B cell (primary cell): ENCODE measurements around the gene NLGN1. TPM values are rescaled to one million over a fixed set of nuclear protein-coding genes. Genes with fewer than 3 reads are reported as not detected.

Experiments
- ATAC-seq: fragments of 200-7000 bp; cut with Tn5 transposase; one replicate; pipeline ENCODE4 v1.10.0; 2021; ENCODE audit warnings: low read depth, mild to moderate bottlenecking, moderate number of reproducible peaks, moderate library complexity
- CTCF ChIA-PET: fragments of 350-600 bp; sonication (Branson Sonifier 250); formaldehyde crosslinking; loops from one replicate; lab custom pipeline; 2021; ENCODE audit warnings: antibody characterized with exemption, inconsistent platforms; lab: Charles Lee
- POLR2A ChIA-PET: fragments of 350-600 bp; sonication (Branson Sonifier 250); formaldehyde crosslinking; loops from one replicate; lab custom pipeline; 2021; ENCODE audit warnings: antibody characterized with exemption; lab: Charles Lee
- DNase-seq: peaks from one replicate; pipeline ENCODE4 v3.0.0; 2013
- H2AFZ ChIP-seq: 2 replicates; pipeline ENCODE4 v1.6.1; 2012; ENCODE audit warnings: mild to moderate bottlenecking, low read depth, low read length; ENCODE audit not compliant: insufficient read depth, poor library complexity, severe bottlenecking
- H3K27ac ChIP-seq, 2 donors: 1 replicate in 1 of 2; 2 replicates in 1 of 2; pipeline ENCODE4 v1.5.1; 2012 to 2013; ENCODE audit warnings: low read length in 2 of 2, mild to moderate bottlenecking in 2 of 2, moderate library complexity in 1 of 2
- H3K27me3 ChIP-seq, 4 experiments: fragments of 200-600 bp in 1 of 4; sonication (generic) in 1 of 4; replicated peaks in 1 of 4; 1 replicate in 2 of 4; 2 replicates in 2 of 4; pipeline versions ENCODE4 v1.6.1 to v1.7.0; 2013 to 2016; ENCODE audit warnings: low read length in 3 of 4, mild to moderate bottlenecking in 2 of 4, mixed read lengths in 1 of 4, moderate library complexity in 1 of 4; ENCODE audit not compliant: insufficient read depth in 4 of 4, control insufficient read depth in 3 of 4; ENCODE audit errors: control extremely low read depth in 1 of 4
- H3K36me3 ChIP-seq, 2 experiments: replicated peaks in 1 of 2; 1 replicate in 1 of 2; 2 replicates in 1 of 2; pipeline versions ENCODE4 v1.6.1 to v1.7.1; 2013; ENCODE audit warnings: low read length in 1 of 2; ENCODE audit not compliant: insufficient read depth in 2 of 2, control insufficient read depth in 1 of 2; ENCODE audit errors: control extremely low read depth in 1 of 2, extremely low read depth in 1 of 2
- H3K4me1 ChIP-seq, 2 donors: fragments of 200-600 bp in 1 of 2; sonication (generic) in 1 of 2; 1 replicate in 1 of 2; 2 replicates in 1 of 2; pipeline versions ENCODE4 v1.5.1 to v1.6.1; 2013 to 2017; ENCODE audit warnings: low read length in 2 of 2; ENCODE audit not compliant: control insufficient read depth in 2 of 2, insufficient read depth in 2 of 2
- H3K4me2 ChIP-seq: replicated peaks from 2 replicates; pipeline ENCODE3; 2012; ENCODE audit warnings: mild to moderate bottlenecking, low read depth, low read length; ENCODE audit not compliant: poor library complexity, severe bottlenecking
- H3K4me3 ChIP-seq, 5 experiments: fragments of 200-600 bp in 1 of 5; sonication (generic) in 1 of 5; 1 replicate in 3 of 5; 2 replicates in 2 of 5; pipeline versions ENCODE4 v1.5.1 to v1.7.0; 2011 to 2016; ENCODE audit warnings: low read length in 4 of 5, mild to moderate bottlenecking in 4 of 5, low read depth in 2 of 5, control low read depth in 1 of 5, moderate library complexity in 1 of 5; ENCODE audit not compliant: insufficient read depth in 1 of 5; ENCODE audit errors: control extremely low read depth in 1 of 5, extremely low read depth in 1 of 5
- H3K79me2 ChIP-seq: fragments of 200-600 bp; sonication (generic); one replicate; pipeline ENCODE4 v1.6.0; 2016; ENCODE audit warnings: low read length; ENCODE audit not compliant: control insufficient read depth, insufficient read depth
- H3K9ac ChIP-seq: fragments of 200-600 bp; sonication (generic); 2 replicates; pipeline ENCODE4 v1.6.1; 2017; ENCODE audit warnings: mild to moderate bottlenecking, low read length, moderate library complexity
- H3K9me3 ChIP-seq, 3 donors: one replicate each; pipeline versions ENCODE4 v1.6.1 to v1.7.1; 2013; ENCODE audit warnings: low read length in 2 of 3; ENCODE audit not compliant: control insufficient read depth in 2 of 3, insufficient read depth in 1 of 3; ENCODE audit errors: control extremely low read depth in 1 of 3
- H4K20me1 ChIP-seq: 2 replicates; pipeline ENCODE4 v1.6.0; 2012; ENCODE audit warnings: mild to moderate bottlenecking, low read length; ENCODE audit not compliant: insufficient read depth, control insufficient read depth, poor library complexity, severe bottlenecking
- H3K27ac Mint-ChIP-seq: one replicate; pipeline ENCODE4 v1.8.0; 2021; ENCODE audit warnings: mixed read lengths
- H3K27me3 Mint-ChIP-seq: one replicate; pipeline ENCODE4 v1.8.0; 2021; ENCODE audit warnings: mixed read lengths
- H3K4me1 Mint-ChIP-seq: one replicate; pipeline ENCODE4 v1.8.0; 2021; ENCODE audit warnings: mixed read lengths
- H3K4me3 Mint-ChIP-seq: one replicate; pipeline ENCODE4 v1.8.0; 2021; ENCODE audit warnings: mixed read lengths
- H3K9me3 Mint-ChIP-seq: one replicate; pipeline ENCODE4 v1.8.0; 2022; ENCODE audit warnings: mixed read lengths; ENCODE audit not compliant: insufficient read depth
- EZH2 ChIP-seq: IDR thresholded peaks from 2 replicates; pipeline ENCODE4 v1.6.1; 2012; ENCODE audit warnings: borderline replicate concordance, low read depth, mild to moderate bottlenecking, moderate library complexity, low read length; ENCODE audit not compliant: insufficient read depth, poor library complexity, severe bottlenecking
- WGBS: methylation state at CpG from one replicate; pipeline ENCODE4 v1.1.5; 2013; ENCODE audit warnings: missing lambda C conversion rate; ENCODE audit not compliant: insufficient coverage; 5-methylcytosine and 5-hydroxymethylcytosine counted together
- intact Hi-C: fragments of 100-400 bp; cut with micrococcal nuclease; formaldehyde crosslinking; loops from one replicate; pipeline ENCODE4 v1.10.0; 2022
- polyA plus RNA-seq: library from polyadenylated mRNA; depleted of rRNA; stranded (reverse); fragments of >200 nt; gene quantifications from 2 replicates; pipeline ENCODE4 v1.2.3, GENCODE V29; 2012
- total RNA-seq, 2 donors: library from RNA; stranded (reverse); fragments of 120-200 nt in 1 of 2; gene quantifications; 1 replicate in 1 of 2; 2 replicates in 1 of 2; pipeline versions ENCODE4 v1.2.3 to v1.2.4, GENCODE V29; 2013 to 2022
- TF ChIP-seq, protein P1 (sequence below): fragments of 200-600 bp; IDR thresholded peaks from one replicate; pipeline ENCODE4 v1.8.0; 2022; ENCODE audit warnings: antibody characterized with exemption, mild to moderate bottlenecking

Gene NLGN1
- total and polyA plus RNA-seq, 2 donors (not counting 1 experiment from before 2014, with no cell fraction given), result not detected

DNA sequence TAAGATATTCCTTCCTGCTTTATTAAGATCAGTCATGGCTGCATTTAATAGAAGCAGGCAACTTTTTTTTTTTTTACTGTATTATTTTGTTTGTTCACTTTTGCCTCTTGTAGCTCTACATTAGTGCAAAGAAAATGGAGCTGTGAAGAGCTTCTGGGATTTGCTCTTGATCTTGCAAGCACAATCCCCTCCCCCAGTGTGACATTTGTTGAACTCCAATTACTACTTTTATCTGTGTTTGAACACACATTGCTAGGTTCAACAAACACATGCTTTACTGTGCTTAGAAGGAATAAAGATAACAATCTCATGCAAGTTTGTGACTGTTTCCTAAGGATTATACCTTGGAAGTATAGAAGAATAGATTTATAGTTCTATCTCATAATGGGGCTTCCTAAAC, 648.8 kb downstream of the NLGN1 start:
- Histone ChIP-seq H3K9ac (no peak overlapping the region), H3K27me3 (no peaks in the 10 kb centered on the region)
- POLR2A ChIA-PET, result no interaction called here

DNA sequence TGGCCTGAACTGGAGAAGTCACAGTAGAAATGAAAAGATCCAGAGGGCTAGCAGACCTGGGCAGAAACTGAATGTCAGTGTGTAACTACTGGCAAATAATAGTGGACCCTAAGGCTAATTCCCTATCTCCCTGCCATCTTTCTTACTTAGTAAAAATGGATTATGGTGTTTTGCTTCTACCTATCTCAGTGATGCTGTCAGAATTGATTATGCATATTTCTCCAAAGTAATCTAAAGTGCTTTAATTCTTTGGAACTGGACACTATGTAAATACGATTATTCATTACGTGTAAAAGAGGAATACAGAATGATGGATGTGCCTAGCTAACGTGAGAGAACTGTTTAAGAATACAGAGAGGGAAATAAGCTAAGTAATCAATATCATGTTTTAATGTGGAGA, 651.9 kb downstream of the NLGN1 start:
- peaks cover 7% of the 10 kb centered on the region for H3K9me3 Mint-ChIP-seq
- intact Hi-C loops, result no loop called here
- Histone ChIP-seq H3K27me3 (no peaks in the 10 kb centered on the region), H2AFZ (no peak overlapping the region), H3K4me1 (no peaks in the 10 kb centered on the region), H3K79me2 (no peaks in the 10 kb centered on the region), H3K27ac (no peak overlapping the region), H3K9me3 (peaks cover 0 to 2% (median 0%) of the 10 kb centered on the region in 3 donors), H3K9ac (no peak overlapping the region), H3K36me3 (no peaks in the 10 kb centered on the region), H3K4me3 (no peak overlapping the region), H4K20me1 (no peaks in the 10 kb centered on the region), H3K4me2 (no peak overlapping the region)
- CTCF ChIA-PET, result no interaction called here
- ATAC-seq, result no peak
- no peak overlapping the region for H3K4me3 Mint-ChIP-seq
- H3K27ac Mint-ChIP-seq, result no peak overlapping the region
- H3K4me1 Mint-ChIP-seq, result no peaks in the 10 kb centered on the region
- POLR2A ChIA-PET, result no interaction called here
- no peak for DNase-seq
- 86% methylated on average over 1 of the region's 3 CpGs for WGBS
- TF ChIP-seq, protein P1, sequence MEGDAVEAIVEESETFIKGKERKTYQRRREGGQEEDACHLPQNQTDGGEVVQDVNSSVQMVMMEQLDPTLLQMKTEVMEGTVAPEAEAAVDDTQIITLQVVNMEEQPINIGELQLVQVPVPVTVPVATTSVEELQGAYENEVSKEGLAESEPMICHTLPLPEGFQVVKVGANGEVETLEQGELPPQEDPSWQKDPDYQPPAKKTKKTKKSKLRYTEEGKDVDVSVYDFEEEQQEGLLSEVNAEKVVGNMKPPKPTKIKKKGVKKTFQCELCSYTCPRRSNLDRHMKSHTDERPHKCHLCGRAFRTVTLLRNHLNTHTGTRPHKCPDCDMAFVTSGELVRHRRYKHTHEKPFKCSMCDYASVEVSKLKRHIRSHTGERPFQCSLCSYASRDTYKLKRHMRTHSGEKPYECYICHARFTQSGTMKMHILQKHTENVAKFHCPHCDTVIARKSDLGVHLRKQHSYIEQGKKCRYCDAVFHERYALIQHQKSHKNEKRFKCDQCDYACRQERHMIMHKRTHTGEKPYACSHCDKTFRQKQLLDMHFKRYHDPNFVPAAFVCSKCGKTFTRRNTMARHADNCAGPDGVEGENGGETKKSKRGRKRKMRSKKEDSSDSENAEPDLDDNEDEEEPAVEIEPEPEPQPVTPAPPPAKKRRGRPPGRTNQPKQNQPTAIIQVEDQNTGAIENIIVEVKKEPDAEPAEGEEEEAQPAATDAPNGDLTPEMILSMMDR, result no peak
- TF ChIP-seq EZH2, result no peak
- no peaks in the 10 kb centered on the region for H3K27me3 Mint-ChIP-seq

More for the DNA sequence above, 648.8 kb downstream of the NLGN1 start:
- DNase-seq (no peak), ATAC-seq (no peak)
- H3K36me3 ChIP-seq, result no peaks in the 10 kb centered on the region
- H3K79me2 ChIP-seq, result no peaks in the 10 kb centered on the region
- H3K27ac Mint-ChIP-seq, result no peak overlapping the region
- H3K27me3 Mint-ChIP-seq, result no peaks in the 10 kb centered on the region
- H3K4me1 ChIP-seq, result no peaks in the 10 kb centered on the region
- TF ChIP-seq, protein P1, result no peak
- intact Hi-C loops, result no loop called here
- no peak overlapping the region for H3K27ac ChIP-seq
- no peak overlapping the region for H3K4me3 Mint-ChIP-seq
- H3K4me1 Mint-ChIP-seq, result no peaks in the 10 kb centered on the region
- peaks cover 0 to 7% (median under 1%) of the 10 kb centered on the region in 3 donors for H3K9me3 ChIP-seq
- no peak overlapping the region for H3K4me2 ChIP-seq
- H4K20me1 ChIP-seq, result no peaks in the 10 kb centered on the region
- H3K9me3 Mint-ChIP-seq, result peaks cover 5% of the 10 kb centered on the region
- no peak overlapping the region for H3K4me3 ChIP-seq
- no peak overlapping the region for H2AFZ ChIP-seq
- CTCF ChIA-PET, result no interaction called here
